Neural cell (in vitro differentiated cells): Measurements from ENCODE around the gene NGF. TPM values are rescaled to one million over a fixed set of nuclear protein-coding genes. Genes with fewer than 3 reads are reported as not detected.

ENCODE experiments used
- H2AFZ ChIP-seq: fragments of 200-600, 300-800 bp; sonication (generic), shearing (Covaris generic); 2 replicates; pipeline ENCODE4 v1.6.0; 2014; ENCODE audit warnings: low read depth, mild to moderate bottlenecking, antibody characterized with exemption, low read length, moderate library complexity
- H3F3A ChIP-seq: fragments of 200-600 bp; shearing (Covaris generic); 2 replicates; pipeline ENCODE4 v1.6.1; 2016; ENCODE audit warnings: mild to moderate bottlenecking, moderate library complexity, mixed read lengths, antibody characterized with exemption, low read length; ENCODE audit not compliant: insufficient read depth, poor library complexity, severe bottlenecking
- H3K27ac ChIP-seq: fragments of 200-600, 300-800 bp; sonication (generic), shearing (Covaris generic); 2 replicates; pipeline ENCODE4 v1.5.1; 2014; ENCODE audit warnings: mild to moderate bottlenecking, low read length, moderate library complexity
- H3K27me3 ChIP-seq: fragments of 300-800, 200-600 bp; sonication (generic), shearing (Covaris generic); 2 replicates; pipeline ENCODE4 v1.6.0; 2014; ENCODE audit warnings: mild to moderate bottlenecking, low read depth, low read length, moderate library complexity; ENCODE audit not compliant: insufficient read depth
- H3K36me3 ChIP-seq: fragments of 300-800, 200-600 bp; sonication (generic), shearing (Covaris generic); 2 replicates; pipeline ENCODE4 v1.5.1; 2014; ENCODE audit warnings: mild to moderate bottlenecking, antibody characterized with exemption, low read length, moderate library complexity; ENCODE audit not compliant: insufficient read depth
- H3K4me2 ChIP-seq: fragments of 300-800, 200-600 bp; sonication (generic), shearing (Covaris generic); 2 replicates; pipeline ENCODE4 v1.6.0; 2014; ENCODE audit warnings: mild to moderate bottlenecking, low read length
- H3K4me3 ChIP-seq: fragments of 300-800, 200-600 bp; sonication (generic), shearing (Covaris generic); 2 replicates; pipeline ENCODE4 v1.5.1; 2014; ENCODE audit warnings: mild to moderate bottlenecking, low read length, moderate library complexity
- H3K79me2 ChIP-seq: fragments of 200-600 bp; shearing (Covaris generic); replicated peaks from 2 replicates; pipeline ENCODE4 v1.6.0; 2014; ENCODE audit warnings: mild to moderate bottlenecking, low read length, moderate library complexity; ENCODE audit not compliant: insufficient read depth
- H3K9ac ChIP-seq: fragments of 300-800, 200-600 bp; sonication (generic), shearing (Covaris generic); 2 replicates; pipeline ENCODE4 v1.6.1; 2016; ENCODE audit warnings: mild to moderate bottlenecking, low read length, mixed read lengths
- H3K9me2 ChIP-seq: fragments of 200-600 bp; shearing (Covaris generic); 2 replicates; pipeline ENCODE4 v1.6.1; 2016; ENCODE audit warnings: mild to moderate bottlenecking, low read length, mixed read lengths; ENCODE audit not compliant: insufficient read depth
- H3K9me3 ChIP-seq: fragments of 200-600, 300-800 bp; sonication (generic), shearing (Covaris generic); 2 replicates; pipeline ENCODE4 v1.6.1; 2016; ENCODE audit warnings: mild to moderate bottlenecking, mixed run types, low read length, moderate library complexity, mixed read lengths
- H4K20me1 ChIP-seq: fragments of 200-600 bp; shearing (Covaris generic); 2 replicates; pipeline ENCODE4 v1.6.1; 2016; ENCODE audit warnings: mild to moderate bottlenecking, mixed run types; ENCODE audit not compliant: insufficient read depth
- CTCF ChIP-seq: fragments of 450-650 bp; IDR thresholded peaks from 2 replicates; pipeline ENCODE4 v1.5.1; 2014; ENCODE audit warnings: antibody characterized with exemption, mild to moderate bottlenecking, moderate library complexity; ENCODE audit not compliant: poor library complexity, severe bottlenecking
- EP300 ChIP-seq: fragments of 450-650 bp; conservative IDR thresholded peaks from 2 replicates; pipeline ENCODE4 v1.6.1; 2014; ENCODE audit warnings: antibody characterized with exemption, mild to moderate bottlenecking, moderate library complexity; ENCODE audit not compliant: poor library complexity, severe bottlenecking
- EZH2 ChIP-seq: fragments of 200-600, 300-800 bp; shearing (Covaris generic), sonication (generic); IDR thresholded peaks from 2 replicates; pipeline ENCODE4 v1.6.1; 2014; ENCODE audit warnings: antibody characterized with exemption, low read length, borderline replicate concordance, mild to moderate bottlenecking; ENCODE audit not compliant: insufficient read depth, poor library complexity, severe bottlenecking
- MXI1 ChIP-seq: fragments of 450-650 bp; conservative IDR thresholded peaks from 2 replicates; pipeline ENCODE4 v1.6.1; 2014; ENCODE audit warnings: antibody characterized with exemption, mild to moderate bottlenecking; ENCODE audit not compliant: poor library complexity, severe bottlenecking
- POLR2AphosphoS5 ChIP-seq: IDR thresholded peaks from 2 replicates; pipeline ENCODE4 v1.6.1; 2012
- RAD21 ChIP-seq: fragments of 450-650 bp; conservative IDR thresholded peaks from 2 replicates; pipeline ENCODE4 v1.6.1; 2014; ENCODE audit warnings: antibody characterized with exemption, mild to moderate bottlenecking, moderate library complexity
- REST ChIP-seq: IDR thresholded peaks from 2 replicates; pipeline ENCODE4 v1.6.1; 2012; ENCODE audit warnings: borderline replicate concordance
- SMC3 ChIP-seq: fragments of 450-650 bp; conservative IDR thresholded peaks from 2 replicates; pipeline ENCODE4 v1.6.1; 2014; ENCODE audit warnings: antibody characterized with exemption, mild to moderate bottlenecking, moderate library complexity; ENCODE audit not compliant: poor library complexity
- TAF1 ChIP-seq: IDR thresholded peaks from 2 replicates; pipeline ENCODE4 v1.6.1; 2012; ENCODE audit warnings: low read depth
- polyA plus RNA-seq: library from polyadenylated mRNA; depleted of rRNA; stranded (reverse); fragments of >200 nt; gene quantifications from 2 replicates; pipeline ENCODE4 v1.2.3, GENCODE V29; 2014

The NGF gene
- polyA plus RNA-seq, 1 donor from 2014 or later = not detected

- H3K9me3 ChIP-seq = no peaks in the 10 kb centered on the region
- H3K27me3 ChIP-seq = no peaks in the 10 kb centered on the region
- H3F3A ChIP-seq = no peaks in the 10 kb centered on the region
- no peak overlapping the region for H3K4me3 ChIP-seq
- H3K4me2 ChIP-seq = no peak overlapping the region
- H4K20me1 ChIP-seq = no peaks in the 10 kb centered on the region
- no peak overlapping the region for H3K27ac ChIP-seq
- no peak overlapping the region for H2AFZ ChIP-seq
- no peaks in the 10 kb centered on the region for H3K79me2 ChIP-seq
- TF ChIP-seq EP300 (no peak), REST (no peak), TAF1 (no peak), SMC3 (no peak), MXI1 (no peak), CTCF (no peak), EZH2 (no peak), RAD21 (no peak), POLR2AphosphoS5 (no peak)
- no peaks in the 10 kb centered on the region for H3K9me2 ChIP-seq
- H3K36me3 ChIP-seq = no peaks in the 10 kb centered on the region
- no peak overlapping the region for H3K9ac ChIP-seq
Observed at GRCh38 chr1:115257591-115257990, 80.5 kb downstream of the NGF start.

GRCh38 chr1:115255154-115255553 lies 82.9 kb downstream of the NGF start:
- H3K27me3 ChIP-seq = no peaks in the 10 kb centered on the region
- no peak overlapping the region for H3K9ac ChIP-seq
- H3K79me2 ChIP-seq = no peaks in the 10 kb centered on the region
- H4K20me1 ChIP-seq = no peaks in the 10 kb centered on the region
- H3K27ac ChIP-seq = no peak overlapping the region
- no peak for TF ChIP-seq EZH2
- TF ChIP-seq REST = no peak
- TF ChIP-seq RAD21 = no peak
- no peak for TF ChIP-seq CTCF
- no peak for TF ChIP-seq SMC3
- TF ChIP-seq TAF1 = no peak
- TF ChIP-seq POLR2AphosphoS5 = no peak
- no peak for TF ChIP-seq EP300
- TF ChIP-seq MXI1 = no peak
- no peaks in the 10 kb centered on the region for H3K9me2 ChIP-seq
- H3K9me3 ChIP-seq = no peaks in the 10 kb centered on the region
- H2AFZ ChIP-seq = no peak overlapping the region
- no peaks in the 10 kb centered on the region for H3F3A ChIP-seq
- H3K4me2 ChIP-seq = no peak overlapping the region
- no peaks in the 10 kb centered on the region for H3K36me3 ChIP-seq
- H3K4me3 ChIP-seq = no peak overlapping the region
